Testis (tissue), 2 donors: Measurements from ENCODE around the gene RNF19B.

ENCODE experiments used
- POLR2A ChIP-seq: fragments of 450-650 bp; IDR thresholded peaks from one replicate; pipeline ENCODE4 v1.6.1; 2017; ENCODE audit warnings: antibody characterized with exemption, mild to moderate bottlenecking, moderate library complexity
- TF ChIP-seq, protein P1 (sequence below), 3 experiments: fragments of 450-650 bp in 2 of 3; fragments of 200-600 bp in 1 of 3; sonication (generic) in 1 of 3; IDR thresholded peaks; one replicate each; pipeline ENCODE4 v1.5.1; 2016 to 2019; ENCODE audit warnings: antibody characterized with exemption in 3 of 3, mild to moderate bottlenecking in 2 of 3, moderate library complexity in 1 of 3

DNA sequence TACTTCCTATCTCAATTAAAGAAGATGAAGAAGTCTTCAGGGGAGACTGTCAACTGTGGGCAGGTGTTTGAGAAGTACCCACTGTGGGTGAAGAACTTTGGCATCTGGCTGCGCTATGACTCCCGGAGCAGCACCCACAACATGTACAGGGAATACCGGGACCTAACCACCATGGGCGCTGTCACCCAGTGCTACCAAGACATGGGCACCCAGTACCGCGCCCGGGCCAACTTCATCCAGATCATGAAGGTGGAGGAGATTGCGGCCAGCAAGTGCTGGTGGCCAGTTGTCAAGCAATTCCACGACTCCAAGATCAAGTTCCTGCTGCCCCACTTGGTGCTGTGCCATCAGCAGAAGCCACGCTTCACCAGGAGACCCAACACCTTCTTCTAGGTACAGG, 15.5 kb upstream of the RNF19B start:
- TF ChIP-seq, protein P1, sequence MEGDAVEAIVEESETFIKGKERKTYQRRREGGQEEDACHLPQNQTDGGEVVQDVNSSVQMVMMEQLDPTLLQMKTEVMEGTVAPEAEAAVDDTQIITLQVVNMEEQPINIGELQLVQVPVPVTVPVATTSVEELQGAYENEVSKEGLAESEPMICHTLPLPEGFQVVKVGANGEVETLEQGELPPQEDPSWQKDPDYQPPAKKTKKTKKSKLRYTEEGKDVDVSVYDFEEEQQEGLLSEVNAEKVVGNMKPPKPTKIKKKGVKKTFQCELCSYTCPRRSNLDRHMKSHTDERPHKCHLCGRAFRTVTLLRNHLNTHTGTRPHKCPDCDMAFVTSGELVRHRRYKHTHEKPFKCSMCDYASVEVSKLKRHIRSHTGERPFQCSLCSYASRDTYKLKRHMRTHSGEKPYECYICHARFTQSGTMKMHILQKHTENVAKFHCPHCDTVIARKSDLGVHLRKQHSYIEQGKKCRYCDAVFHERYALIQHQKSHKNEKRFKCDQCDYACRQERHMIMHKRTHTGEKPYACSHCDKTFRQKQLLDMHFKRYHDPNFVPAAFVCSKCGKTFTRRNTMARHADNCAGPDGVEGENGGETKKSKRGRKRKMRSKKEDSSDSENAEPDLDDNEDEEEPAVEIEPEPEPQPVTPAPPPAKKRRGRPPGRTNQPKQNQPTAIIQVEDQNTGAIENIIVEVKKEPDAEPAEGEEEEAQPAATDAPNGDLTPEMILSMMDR (IDR thresholded peaks at IDR 0.05): no peak
- TF ChIP-seq POLR2A: no peak
